ENCODE measurements around the gene IGF1R. TPM values are rescaled to one million over a fixed set of nuclear protein-coding genes. Genes with fewer than 3 reads are reported as not detected.

The IGF1R gene
- total and polyA plus RNA-seq, 2 of the 8 experiments (the other 6 are each of a cell fraction or from before 2014, with no cell fraction given), result 32.9 to 109 TPM

GRCh38 chr15:98893401-98893800 is 245.1 kb downstream of the IGF1R start:
- no peak overlapping the region for H4K5ac ChIP-seq (ENCODE audit: insufficient read length, low read depth, low read length)
- no peak overlapping the region for H3K4me3 ChIP-seq (ENCODE audit: extremely low read depth in 1 of 4, insufficient read depth in 2 of 4, low read depth in 3 of 4, low read length in 4 of 4)
- no peak overlapping the region for H3K9ac ChIP-seq (replicated peaks in 1 of 4; ENCODE audit: extremely low read depth in 1 of 4, low read depth in 3 of 4, low read length in 3 of 4)
- H3K56ac ChIP-seq (replicated peaks; ENCODE audit: insufficient read length, low read depth, low read length), result no peak overlapping the region
- H2BK15ac ChIP-seq (ENCODE audit: low read length), result no peak overlapping the region
- H3K27me3 ChIP-seq (replicated peaks in 1 of 4; ENCODE audit: control insufficient read depth in 3 of 4, extremely low read depth in 1 of 4, insufficient read depth in 3 of 4, low read length in 3 of 4), result no peaks in the 10 kb centered on the region
- H2BK120ac ChIP-seq (replicated peaks; ENCODE audit: low read depth, low read length), result no peak overlapping the region
- H3K4me1 ChIP-seq (replicated peaks in 1 of 4; ENCODE audit: control insufficient read depth in 3 of 4, insufficient read depth in 4 of 4, low read length in 3 of 4), result peaks cover 0 to 3% (median 2%) of the 10 kb centered on the region in 4 experiments; a peak in 2 of 7 replicates
- no peak overlapping the region for H3K23ac ChIP-seq (ENCODE audit: insufficient read length)
- peaks cover 3% of the 10 kb centered on the region; the same call in 1 of the 2 replicates for H3K79me1 ChIP-seq (ENCODE audit: low read depth, low read length)
- no peak overlapping the region for H3K14ac ChIP-seq (ENCODE audit: insufficient read length)
- CTCF ChIA-PET (ENCODE audit: partially characterized antibody), result interaction anchor here (0.6 to 4.9 kb wide), 6 partner anchors 12 to 371 kb away, joined by 3 to 31 read pairs (median 3); no protein-coding TSS in a partner anchor
- H2BK5ac ChIP-seq (ENCODE audit: low read depth, low read length), result no peak overlapping the region
- peaks cover 0 to 31% of the 10 kb centered on the region in 2 experiments; a peak in 3 of 4 replicates for H3K79me2 ChIP-seq (ENCODE audit: control insufficient read depth in 1 of 2, insufficient read depth in 2 of 2, low read length in 2 of 2)
- FAIRE-seq (no peak), DNase-seq (ENCODE audit: low read depth in 1 of 2, low spot score in 2 of 2) (no peak)
- H2BK20ac ChIP-seq (ENCODE audit: low read length), result no peak overlapping the region
- no peak overlapping the region for H3K4me2 ChIP-seq (ENCODE audit: insufficient read depth in 1 of 2, low read depth in 2 of 2, low read length in 2 of 2)
- H2BK12ac ChIP-seq (ENCODE audit: low read depth, low read length), result no peak overlapping the region
- POLR2A ChIA-PET (ENCODE audit: partially characterized antibody), result no interaction called here
- no peak overlapping the region for H4K91ac ChIP-seq (replicated peaks; ENCODE audit: insufficient read length, low read length)
- H4K20me1 ChIP-seq (replicated peaks in 1 of 2; ENCODE audit: control insufficient read depth in 1 of 2, insufficient read depth in 2 of 2, low read length in 2 of 2), result peaks cover 3 to 4% of the 10 kb centered on the region in 2 experiments
- peaks cover 0 to 20% (median 11%) of the 10 kb centered on the region in 4 experiments; a peak in 5 of 8 replicates for H3K36me3 ChIP-seq (ENCODE audit: control insufficient read depth in 2 of 4, insufficient read depth in 4 of 4, low read length in 3 of 4)
- no peak overlapping the region for H2AFZ ChIP-seq (ENCODE audit: low read length)
- no peak overlapping the region for H4K8ac ChIP-seq (ENCODE audit: extremely low read depth, insufficient read depth, low read length)
- no peak overlapping the region for H3K27ac ChIP-seq (ENCODE audit: low read depth, low read length)
- no peaks in the 10 kb centered on the region for H3K23me2 ChIP-seq (ENCODE audit: low read depth, low read length)
- WGBS, 2 experiments (ENCODE audit: extremely low coverage in 1 of 2, insufficient coverage in 1 of 2, insufficient read length in 1 of 2, insufficient replicate concordance in 2 of 2, low coverage in 1 of 2, low lambda C conversion rate in 2 of 2, missing lambda C conversion rate in 1 of 2), result 86% methylated on average over 6 of the region's 6 CpGs; no CpG with 5 or more reads in 1 of the 2 experiments
- H2AK5ac ChIP-seq (ENCODE audit: low read depth, low read length), result no peak overlapping the region
- no peaks in the 10 kb centered on the region for H3K9me3 ChIP-seq (ENCODE audit: insufficient read depth in 2 of 2, low read depth in 1 of 2, low read length in 1 of 2)
- H3K4ac ChIP-seq (replicated peaks; ENCODE audit: insufficient read length, low read depth, low read length), result no peak overlapping the region
- no peak overlapping the region for H3K18ac ChIP-seq (ENCODE audit: extremely low read depth, low read length)
- TF ChIP-seq RAD21 (IDR thresholded peaks at IDR 0.05 in 1 of 2, conservative IDR thresholded peaks at IDR 0.05 in 1 of 2; ENCODE audit: low read depth in 2 of 2, low read length in 2 of 2) (no peak), SP2 (IDR thresholded peaks at IDR 0.05; ENCODE audit: low read length) (no peak), EGR1 (IDR thresholded peaks at IDR 0.05; ENCODE audit: borderline replicate concordance, low read depth, low read length) (no peak), SAP30 (IDR thresholded peaks at IDR 0.05; ENCODE audit: insufficient read depth, insufficient replicate concordance, low read length) (no peak), EP300 (IDR thresholded peaks at IDR 0.05; ENCODE audit: borderline replicate concordance in 1 of 2, low read depth in 2 of 2, low read length in 2 of 2) (no peak), BRCA1 (IDR thresholded peaks at IDR 0.05; ENCODE audit: low read depth, low read length) (no peak), SP1 (IDR thresholded peaks at IDR 0.05; ENCODE audit: low read depth, low read length) (no peak), KDM1A (IDR thresholded peaks at IDR 0.05; ENCODE audit: borderline replicate concordance, low read length) (no peak), ZNF274 (IDR thresholded peaks at IDR 0.05; ENCODE audit: borderline replicate concordance, extremely low read depth, low read length) (no peak), TEAD4 (IDR thresholded peaks at IDR 0.05; ENCODE audit: low read depth, low read length) (no peak), ATF3 (IDR thresholded peaks at IDR 0.05; ENCODE audit: insufficient read depth, low read depth, low read length) (no peak), PHF8 (conservative IDR thresholded peaks at IDR 0.05; ENCODE audit: low read depth, low read length) (no peak)
